Right lobe of liver (tissue), 4 donors: ENCODE measurements around the gene CYP3A7.

ENCODE experiments used
- CTCF ChIP-seq, 4 donors: fragments of 200-600 bp in 3 of 4; fragments of 450-650 bp in 1 of 4; IDR thresholded peaks; one replicate each; pipeline versions ENCODE4 v1.5.1 to v1.8.0; 2016 to 2022; ENCODE audit warnings: antibody characterized with exemption in 4 of 4, mild to moderate bottlenecking in 2 of 4
- POLR2A ChIP-seq: fragments of 450-650 bp; IDR thresholded peaks from one replicate; pipeline ENCODE4 v1.6.1; 2017; ENCODE audit warnings: antibody characterized with exemption, mild to moderate bottlenecking
- donor health status: DM: no; HTN: no; CAD: no.
- donor health status: DM: no; HTN: no; CAD: no.
- donor health status: DM: no; HTN: yes; CAD: no.

GRCh38 chr7:99677648-99678045, 57.3 kb downstream of the CYP3A7 start:
- no peak for TF ChIP-seq CTCF (IDR thresholded peaks at IDR 0.05)
- no peak for TF ChIP-seq POLR2A
